Hepatocyte (in vitro differentiated cells): Measurements from ENCODE around the gene CLPSL1. TPM values are rescaled to one million over a fixed set of nuclear protein-coding genes. Genes with fewer than 3 reads are reported as not detected.

Experiments
- DNase-seq: peaks from one replicate; pipeline ENCODE4 v3.0.0-alpha.2; 2016; ENCODE audit warnings: low spot score
- H2AFZ ChIP-seq: fragments of 200-600 bp; sonication (generic); 2 replicates; pipeline ENCODE4 v1.6.0; 2016; ENCODE audit warnings: antibody characterized with exemption, mild to moderate bottlenecking
- H3K27ac ChIP-seq: fragments of 200-600 bp; sonication (generic); 2 replicates; pipeline ENCODE4 v1.5.1; 2016; ENCODE audit warnings: mild to moderate bottlenecking
- H3K27me3 ChIP-seq: fragments of 200-600 bp; sonication (generic); 2 replicates; pipeline ENCODE4 v1.6.1; 2016
- H3K36me3 ChIP-seq: fragments of 200-600 bp; sonication (generic); replicated peaks from 2 replicates; pipeline ENCODE4 v1.5.1; 2016; ENCODE audit warnings: low read depth; ENCODE audit not compliant: insufficient read depth
- H3K4me1 ChIP-seq: fragments of 200-600 bp; sonication (generic); 2 replicates; pipeline ENCODE4 v1.5.1; 2016; ENCODE audit warnings: mild to moderate bottlenecking, moderate library complexity; ENCODE audit not compliant: insufficient read depth
- H3K4me2 ChIP-seq: fragments of 200-600 bp; sonication (generic); 2 replicates; pipeline ENCODE4 v1.6.0; 2016
- H3K4me3 ChIP-seq: fragments of 200-600 bp; sonication (generic); 2 replicates; pipeline ENCODE4 v1.5.1; 2016; ENCODE audit warnings: mild to moderate bottlenecking
- H3K79me2 ChIP-seq: fragments of 200-600 bp; sonication (generic); 2 replicates; pipeline ENCODE4 v1.6.0; 2017; ENCODE audit warnings: mild to moderate bottlenecking
- H3K9me2 ChIP-seq: fragments of 200-600 bp; sonication (generic); replicated peaks from 2 replicates; pipeline ENCODE4 v1.6.0; 2017; ENCODE audit warnings: mild to moderate bottlenecking; ENCODE audit not compliant: insufficient read depth
- H3K9me3 ChIP-seq: fragments of 200-600 bp; sonication (generic); 2 replicates; pipeline ENCODE4 v1.5.1; 2016; ENCODE audit warnings: low read depth, mild to moderate bottlenecking
- H4K20me1 ChIP-seq: fragments of 200-600 bp; sonication (generic); 2 replicates; pipeline ENCODE4 v1.6.0; 2016; ENCODE audit warnings: mild to moderate bottlenecking; ENCODE audit not compliant: insufficient read depth, poor library complexity, severe bottlenecking
- EZH2 ChIP-seq: fragments of 200-600 bp; sonication (generic); IDR thresholded peaks from 2 replicates; pipeline ENCODE4 v1.6.1; 2016; ENCODE audit warnings: antibody characterized with exemption, mild to moderate bottlenecking, borderline replicate concordance
- EZH2phosphoT487 ChIP-seq: fragments of 200-600 bp; sonication (generic); IDR thresholded peaks from one replicate; pipeline ENCODE4 v1.6.1; 2018; ENCODE audit warnings: antibody characterized with exemption, mild to moderate bottlenecking, low read depth, moderate library complexity; ENCODE audit not compliant: unreplicated experiment, severe bottlenecking
- WGBS: methylation state at CpG from one replicate; pipeline ENCODE4 v1.1.6; 2016; ENCODE audit warnings: low lambda C conversion rate; ENCODE audit errors: missing lambda C conversion rate; 5-methylcytosine and 5-hydroxymethylcytosine counted together
- polyA plus RNA-seq: library from polyadenylated mRNA; unstranded; fragments of >200 nt; fragmentation: Nextera tagmentation; extraction: Ambion mirVana; gene quantifications from 2 replicates; pipeline ENCODE4 v1.2.1, GENCODE V29; 2016
- total RNA-seq: library from RNA; depleted of rRNA; stranded (reverse); fragments of >200 nt; gene quantifications from 2 replicates; pipeline ENCODE4 v1.2.3, GENCODE V29; 2014
- TF ChIP-seq, protein P1 (sequence below): fragments of 200-600 bp; sonication (generic); IDR thresholded peaks from 2 replicates; pipeline ENCODE4 v1.5.1; 2016; ENCODE audit warnings: antibody characterized with exemption, mild to moderate bottlenecking; ENCODE audit not compliant: poor library complexity

Gene CLPSL1
- total and polyA plus RNA-seq, 2 experiments from 2014 or later: not detected

DNA sequence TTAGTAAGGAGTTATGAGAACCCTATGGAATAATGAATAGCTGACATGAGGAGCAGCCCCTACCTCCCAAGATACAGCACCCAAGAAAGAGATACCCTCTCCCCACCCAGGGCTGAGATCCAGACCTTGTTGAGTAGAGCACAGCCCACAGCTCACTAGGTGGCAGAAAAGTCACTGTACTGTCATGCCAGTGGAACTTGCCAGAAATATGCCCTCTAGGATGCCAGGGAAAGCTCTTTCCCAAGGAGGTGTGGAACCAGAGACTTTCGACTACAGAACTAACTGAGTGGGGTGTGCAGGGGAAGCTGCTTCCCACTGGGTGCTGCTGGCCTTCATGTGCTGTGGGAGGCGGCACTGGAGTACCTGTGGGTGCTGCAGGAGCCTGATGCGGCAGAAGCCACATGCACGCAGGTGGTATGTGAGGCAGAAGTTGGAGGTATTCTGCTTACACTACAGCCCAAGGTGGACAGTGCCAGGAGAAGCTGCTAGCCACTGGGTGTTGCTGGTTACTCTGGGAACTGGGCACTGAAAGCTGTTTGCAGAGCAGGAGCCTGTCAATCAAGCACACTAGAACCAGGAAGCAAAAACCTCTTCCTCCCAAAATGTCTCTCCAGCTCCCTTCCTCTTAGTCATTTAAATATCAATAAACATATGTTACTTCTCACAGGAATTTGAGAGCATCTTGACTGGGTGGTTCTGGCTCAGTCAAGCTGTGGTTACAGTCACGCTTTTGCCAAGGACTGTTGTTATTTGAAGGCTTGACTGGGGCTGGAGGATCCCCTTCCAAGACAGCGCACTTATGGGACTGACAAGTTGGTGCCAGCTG, 26.2 kb upstream of the CLPSL1 start:
- no peak for DNase-seq
- Histone ChIP-seq H4K20me1 (no peaks in the 10 kb centered on the region), H3K9me2 (no peaks in the 10 kb centered on the region), H3K4me2 (no peak overlapping the region), H3K27ac (no peak overlapping the region), H3K79me2 (no peaks in the 10 kb centered on the region), H3K9me3 (no peaks in the 10 kb centered on the region), H3K27me3 (no peaks in the 10 kb centered on the region), H3K4me3 (no peak overlapping the region), H3K36me3 (no peaks in the 10 kb centered on the region), H2AFZ (no peak overlapping the region), H3K4me1 (no peaks in the 10 kb centered on the region)
- TF ChIP-seq EZH2 (no peak), EZH2phosphoT487 (no peak)
- TF ChIP-seq, protein P1, sequence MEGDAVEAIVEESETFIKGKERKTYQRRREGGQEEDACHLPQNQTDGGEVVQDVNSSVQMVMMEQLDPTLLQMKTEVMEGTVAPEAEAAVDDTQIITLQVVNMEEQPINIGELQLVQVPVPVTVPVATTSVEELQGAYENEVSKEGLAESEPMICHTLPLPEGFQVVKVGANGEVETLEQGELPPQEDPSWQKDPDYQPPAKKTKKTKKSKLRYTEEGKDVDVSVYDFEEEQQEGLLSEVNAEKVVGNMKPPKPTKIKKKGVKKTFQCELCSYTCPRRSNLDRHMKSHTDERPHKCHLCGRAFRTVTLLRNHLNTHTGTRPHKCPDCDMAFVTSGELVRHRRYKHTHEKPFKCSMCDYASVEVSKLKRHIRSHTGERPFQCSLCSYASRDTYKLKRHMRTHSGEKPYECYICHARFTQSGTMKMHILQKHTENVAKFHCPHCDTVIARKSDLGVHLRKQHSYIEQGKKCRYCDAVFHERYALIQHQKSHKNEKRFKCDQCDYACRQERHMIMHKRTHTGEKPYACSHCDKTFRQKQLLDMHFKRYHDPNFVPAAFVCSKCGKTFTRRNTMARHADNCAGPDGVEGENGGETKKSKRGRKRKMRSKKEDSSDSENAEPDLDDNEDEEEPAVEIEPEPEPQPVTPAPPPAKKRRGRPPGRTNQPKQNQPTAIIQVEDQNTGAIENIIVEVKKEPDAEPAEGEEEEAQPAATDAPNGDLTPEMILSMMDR: no peak
- WGBS: 93% methylated on average over 6 of the region's 6 CpGs

DNA sequence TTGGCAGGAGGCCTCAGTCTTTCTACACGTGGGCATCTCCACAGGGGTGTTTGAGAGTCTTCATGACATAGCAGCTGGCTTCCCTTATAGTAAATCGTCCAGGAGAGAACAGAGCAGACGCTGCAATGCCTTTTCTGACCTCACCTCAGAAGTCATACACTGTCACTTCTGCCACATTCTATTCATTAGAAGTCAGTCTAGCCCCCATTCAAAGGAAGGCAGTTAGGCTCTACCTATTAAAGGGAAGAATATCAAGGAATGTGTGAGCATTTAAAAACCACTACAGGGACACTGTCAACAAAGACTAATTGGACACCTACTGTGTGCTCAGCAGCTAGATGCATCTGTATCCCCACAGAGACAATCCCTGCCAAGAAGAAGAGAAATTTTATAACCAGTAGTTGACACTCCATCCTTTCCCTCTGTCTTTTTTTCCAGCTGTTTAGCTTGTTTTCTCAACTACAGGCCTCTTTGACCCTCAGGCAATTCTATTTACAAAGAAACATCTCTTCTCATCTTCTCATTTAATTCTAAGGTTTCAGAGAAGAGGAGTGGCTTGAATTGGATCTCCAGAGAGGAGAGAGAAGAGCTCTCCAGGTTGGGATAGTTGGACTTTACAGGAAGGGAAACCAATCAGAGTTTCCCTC, 25.4 kb upstream of the CLPSL1 start:
- H3K4me1 ChIP-seq: no peaks in the 10 kb centered on the region

DNA sequence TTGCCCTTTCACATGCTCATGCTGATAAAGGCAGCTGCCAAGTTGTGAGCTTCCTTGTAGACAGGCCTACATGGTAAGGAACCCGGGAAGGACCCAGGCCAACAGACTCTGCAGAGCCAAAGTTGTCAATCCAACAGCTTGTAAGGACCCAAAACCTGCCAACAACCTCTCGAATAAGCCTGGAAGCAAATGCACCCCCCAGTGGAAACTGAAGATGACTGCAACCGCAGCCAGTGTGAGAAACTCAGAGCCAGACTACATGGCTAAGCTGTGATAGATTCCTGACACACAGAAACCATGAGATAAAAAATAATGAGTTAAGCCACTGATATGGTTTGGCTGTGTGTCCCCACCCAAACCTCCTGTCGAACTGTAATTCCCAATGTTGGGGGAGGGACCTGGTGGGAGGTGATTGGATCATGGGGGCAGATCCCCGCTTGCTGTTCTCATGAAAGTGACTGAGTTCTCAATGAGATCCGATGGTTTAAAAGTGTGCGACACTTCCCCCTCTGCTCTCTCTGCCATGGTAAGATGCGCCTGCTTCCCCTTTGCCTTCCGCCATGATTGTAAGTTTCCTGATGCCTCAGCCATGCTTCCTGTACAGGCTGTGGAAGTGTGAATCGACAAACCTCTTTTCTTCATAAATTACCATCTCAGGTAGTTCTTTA, 23.2 kb upstream of the CLPSL1 start:
- no peaks in the 10 kb centered on the region for H3K4me1 ChIP-seq
- H3K4me2 ChIP-seq: no peak overlapping the region
- WGBS: 54% methylated on average over 10 of the region's 10 CpGs
- H3K79me2 ChIP-seq: no peaks in the 10 kb centered on the region
- TF ChIP-seq EZH2phosphoT487: no peak
- TF ChIP-seq, protein P1: peak; percentile 40
- no peaks in the 10 kb centered on the region for H3K9me3 ChIP-seq
- peaks cover 8% of the 10 kb centered on the region for H3K27me3 ChIP-seq
- H3K9me2 ChIP-seq: no peaks in the 10 kb centered on the region
- no peak overlapping the region for H3K4me3 ChIP-seq
- no peaks in the 10 kb centered on the region for H3K36me3 ChIP-seq
- DNase-seq: peak; percentile 54
- no peaks in the 10 kb centered on the region for H4K20me1 ChIP-seq
- H3K27ac ChIP-seq: no peak overlapping the region
- no peak overlapping the region for H2AFZ ChIP-seq

More for the DNA sequence above, 25.4 kb upstream of the CLPSL1 start:
- no peaks in the 10 kb centered on the region for H3K36me3 ChIP-seq
- H3K79me2 ChIP-seq: no peaks in the 10 kb centered on the region
- no peaks in the 10 kb centered on the region for H4K20me1 ChIP-seq
- no peaks in the 10 kb centered on the region for H3K9me2 ChIP-seq
- WGBS: 39% methylated on average over 3 of the region's 3 CpGs
- no peak for DNase-seq
- H3K4me3 ChIP-seq: no peak overlapping the region
- no peak overlapping the region for H2AFZ ChIP-seq
- H3K27me3 ChIP-seq: no peaks in the 10 kb centered on the region
- H3K27ac ChIP-seq: no peak overlapping the region
- TF ChIP-seq EZH2phosphoT487: no peak
- TF ChIP-seq, protein P1: no peak
- TF ChIP-seq EZH2: no peak
- no peak overlapping the region for H3K4me2 ChIP-seq
- no peaks in the 10 kb centered on the region for H3K9me3 ChIP-seq
